GM23338 (cell line): ENCODE results near the gene PAEP.

ENCODE experiments used
- CREB1 ChIP-seq: fragments of 250-450 bp; sonication (Bioruptor Pico); IDR thresholded peaks from 2 replicates; pipeline ENCODE4 v1.5.0; 2020; ENCODE audit warnings: low read depth, mild to moderate bottlenecking, moderate library complexity
- CTCF ChIP-seq, 2 experiments: fragments of 200-600 bp in 1 of 2; sonication (generic) in 1 of 2; conservative IDR thresholded peaks; 2 replicates each; pipeline versions ENCODE4 v1.5.1 to v1.6.1; 2016 to 2017; ENCODE audit warnings: antibody characterized with exemption in 2 of 2, low read depth in 2 of 2, mild to moderate bottlenecking in 2 of 2, moderate library complexity in 1 of 2
- EZH2 ChIP-seq: fragments of 200-600 bp; sonication (generic); IDR thresholded peaks from one replicate; pipeline ENCODE4 v1.8.0; 2017; ENCODE audit warnings: antibody characterized with exemption, mild to moderate bottlenecking, low read depth; ENCODE audit not compliant: unreplicated experiment
- EZH2phosphoT487 ChIP-seq: fragments of 200-600 bp; sonication (generic); IDR thresholded peaks from one replicate; pipeline ENCODE4 v1.8.1; 2018; ENCODE audit warnings: antibody characterized with exemption; ENCODE audit not compliant: unreplicated experiment
- JUNB ChIP-seq: IDR thresholded peaks from one replicate; pipeline ENCODE4 v1.6.1; 2016; ENCODE audit warnings: antibody characterized with exemption; ENCODE audit not compliant: unreplicated experiment
- NANOG ChIP-seq: IDR thresholded peaks from 2 replicates; pipeline ENCODE4 v1.6.1; 2016; ENCODE audit warnings: antibody characterized with exemption, borderline replicate concordance
- POLR2AphosphoS5 ChIP-seq: IDR thresholded peaks from 2 replicates; pipeline ENCODE4 v1.6.1; 2016; ENCODE audit warnings: antibody characterized with exemption, low read depth
- REST ChIP-seq: IDR thresholded peaks from one replicate; pipeline ENCODE4 v1.6.1; 2018; ENCODE audit warnings: antibody characterized with exemption; ENCODE audit not compliant: unreplicated experiment
- STAT1 ChIP-seq: IDR thresholded peaks from one replicate; pipeline ENCODE4 v1.6.1; 2016; ENCODE audit warnings: antibody characterized with exemption; ENCODE audit not compliant: unreplicated experiment
- ZNF114 ChIP-seq: fragments of 250-450 bp; sonication (Bioruptor Pico); IDR thresholded peaks from 2 replicates; pipeline ENCODE4 v1.5.0; 2020; ENCODE audit warnings: mild to moderate bottlenecking, moderate library complexity

GRCh38 chr9:135526730-135527571 lies 34.6 kb upstream of the PAEP start:
- TF ChIP-seq CTCF (conservative IDR thresholded peaks at IDR 0.05; ENCODE audit: low read depth in 2 of 2) (no peak; a peak in 1 of 4 replicates), ZNF114 (CRISPR knock-in tag) (no peak), EZH2 (no peak), JUNB (no peak), POLR2AphosphoS5 (no peak), EZH2phosphoT487 (no peak), NANOG (no peak), REST (no peak), STAT1 (no peak), CREB1 (CRISPR knock-in tag) (no peak)
